ENCODE measurements around the gene CDS1.

CDS1 gene

DNA sequence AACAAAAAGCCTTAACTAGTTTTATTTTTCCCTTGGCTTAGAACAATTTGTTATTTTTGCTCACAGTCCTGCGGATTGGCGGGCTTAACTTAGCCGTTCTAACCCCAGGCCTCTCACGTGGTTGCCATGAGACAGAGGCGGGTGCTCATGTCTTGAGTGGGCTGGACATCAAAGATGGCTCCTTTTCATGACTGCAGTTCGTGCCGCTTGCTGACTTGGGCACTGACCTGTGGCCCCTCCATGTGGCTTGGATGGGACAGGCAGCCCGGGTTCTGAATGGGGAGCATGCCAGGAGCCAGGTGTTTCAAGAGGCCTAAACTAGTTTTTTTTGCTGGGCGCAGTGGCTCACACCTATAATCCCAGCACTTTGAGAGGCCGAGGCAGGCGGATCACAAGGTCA lies 40.7 kb downstream of the CDS1 start:
- H3K4me3 Mint-ChIP-seq = no peak overlapping the region
- DNase-seq (ENCODE audit: low spot score in 2 of 2) (no peak), ATAC-seq (replicated peaks; ENCODE audit: extremely low read depth, poor library complexity, severe bottlenecking) (no peak)
- no peak overlapping the region for H3K27ac Mint-ChIP-seq (ENCODE audit: low read depth)
- no peaks in the 10 kb centered on the region for H3K36me3 Mint-ChIP-seq (ENCODE audit: insufficient read depth)
- no peaks in the 10 kb centered on the region for H3K9me3 Mint-ChIP-seq
- H3K27me3 Mint-ChIP-seq = no peaks in the 10 kb centered on the region
- H3K4me1 Mint-ChIP-seq = no peaks in the 10 kb centered on the region

DNA sequence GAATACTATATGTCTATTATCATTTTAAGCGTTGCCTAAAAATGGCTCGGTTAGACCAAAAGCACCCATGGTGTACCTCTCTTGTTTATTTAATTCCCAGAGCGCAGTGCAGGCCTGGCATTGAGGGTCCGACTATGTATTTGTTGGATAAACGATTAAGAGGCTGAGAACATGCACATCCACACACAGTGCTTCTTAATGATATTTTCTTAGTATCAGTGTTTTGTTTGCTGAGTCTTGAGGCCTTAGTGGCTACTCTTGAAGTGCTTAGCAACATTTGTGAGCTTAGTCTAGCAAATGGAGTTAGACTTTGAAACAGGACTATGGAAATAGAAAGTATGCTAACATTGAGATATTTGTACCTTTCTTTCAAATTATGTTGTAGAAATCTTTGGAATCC lies 43.7 kb downstream of the CDS1 start:
- Mint-ChIP-seq H3K4me1 (no peaks in the 10 kb centered on the region), H3K27me3 (no peaks in the 10 kb centered on the region)
- DNase-seq (ENCODE audit: low spot score in 2 of 2) = no peak

DNA sequence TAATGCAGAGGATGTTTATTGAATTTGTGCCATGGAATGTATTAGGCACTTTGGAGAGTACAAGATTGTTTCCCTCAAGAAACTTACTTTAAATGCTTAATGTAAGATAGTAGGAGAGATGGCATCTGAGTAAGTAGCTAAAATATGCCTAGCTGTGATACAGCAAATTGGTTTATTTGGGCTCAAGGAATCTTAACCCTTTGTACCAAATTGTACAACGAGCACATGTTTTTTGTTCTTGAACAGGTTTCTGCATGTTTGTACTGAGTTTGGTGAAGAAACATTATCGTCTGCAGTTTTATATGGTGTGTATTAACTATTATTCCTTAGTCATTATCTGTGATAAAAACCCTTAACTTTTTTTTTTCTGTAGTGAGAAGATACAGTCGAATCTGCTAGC lies 48.6 kb downstream of the CDS1 start:
- H3K9me3 Mint-ChIP-seq = no peaks in the 10 kb centered on the region
- H3K4me3 Mint-ChIP-seq = no peak overlapping the region
- no peaks in the 10 kb centered on the region for H3K4me1 Mint-ChIP-seq
- H3K27ac Mint-ChIP-seq (ENCODE audit: low read depth) = no peak overlapping the region
- no peaks in the 10 kb centered on the region for H3K27me3 Mint-ChIP-seq
- H3K36me3 Mint-ChIP-seq (ENCODE audit: insufficient read depth) = no peaks in the 10 kb centered on the region
- ATAC-seq (replicated peaks; ENCODE audit: extremely low read depth, poor library complexity, severe bottlenecking) = no peak
- no peak for DNase-seq (ENCODE audit: low spot score in 2 of 2)

More for the DNA sequence above, 43.7 kb downstream of the CDS1 start:
- no peak for ATAC-seq (replicated peaks; ENCODE audit: extremely low read depth, poor library complexity, severe bottlenecking)
- H3K9me3 Mint-ChIP-seq = no peaks in the 10 kb centered on the region
- H3K4me3 Mint-ChIP-seq = no peak overlapping the region
- H3K27ac Mint-ChIP-seq (ENCODE audit: low read depth) = no peak overlapping the region
- no peaks in the 10 kb centered on the region for H3K36me3 Mint-ChIP-seq (ENCODE audit: insufficient read depth)

DNA sequence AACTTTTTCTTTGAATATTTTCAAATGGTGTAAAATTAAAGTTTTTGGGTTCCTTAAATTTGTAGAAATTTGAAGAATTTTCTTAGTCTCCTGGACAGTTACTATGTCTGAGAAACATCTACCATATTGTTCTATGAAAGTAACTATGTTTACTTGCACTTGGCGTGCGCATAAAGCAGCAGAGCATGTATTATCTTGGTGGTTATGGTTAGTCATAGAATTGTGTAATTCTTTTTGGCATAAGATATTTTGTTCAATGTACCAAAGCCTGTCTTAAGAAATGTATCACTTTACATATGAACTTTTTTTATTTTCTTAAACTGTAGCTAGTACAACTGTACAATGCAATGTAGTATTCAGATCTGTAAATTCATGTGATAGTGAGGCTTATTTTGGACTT lies 49.2 kb downstream of the CDS1 start:
- no peaks in the 10 kb centered on the region for H3K27me3 Mint-ChIP-seq
- H3K27ac Mint-ChIP-seq (ENCODE audit: low read depth) = no peak overlapping the region
- H3K36me3 Mint-ChIP-seq (ENCODE audit: insufficient read depth) = no peaks in the 10 kb centered on the region
- ATAC-seq (replicated peaks; ENCODE audit: extremely low read depth, poor library complexity, severe bottlenecking) (no peak), DNase-seq (ENCODE audit: low spot score in 2 of 2) (no peak)
- H3K4me3 Mint-ChIP-seq = no peak overlapping the region
- H3K4me1 Mint-ChIP-seq = no peaks in the 10 kb centered on the region
- H3K9me3 Mint-ChIP-seq = no peaks in the 10 kb centered on the region

DNA sequence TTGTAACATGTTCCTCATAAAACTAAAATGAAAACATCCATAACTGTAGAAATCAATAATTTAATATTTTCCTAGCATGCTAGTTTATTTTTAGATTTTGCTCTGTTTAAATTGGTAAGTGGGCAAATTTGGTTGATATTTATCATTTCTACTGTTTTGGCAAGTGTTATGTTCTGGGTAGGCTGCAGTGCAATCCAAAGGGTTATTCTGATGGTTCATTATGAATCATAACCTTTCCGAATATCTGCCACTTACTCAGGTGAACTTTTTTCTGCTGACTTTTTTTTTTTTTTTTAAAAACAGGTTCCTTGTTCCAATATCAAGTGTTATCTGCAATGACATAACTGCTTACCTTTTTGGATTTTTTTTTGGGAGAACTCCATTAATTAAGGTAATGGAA lies 52.0 kb downstream of the CDS1 start:
- Mint-ChIP-seq H3K4me1 (no peaks in the 10 kb centered on the region), H3K9me3 (no peaks in the 10 kb centered on the region), H3K27me3 (no peaks in the 10 kb centered on the region), H3K36me3 (ENCODE audit: insufficient read depth) (no peaks in the 10 kb centered on the region), H3K4me3 (no peak overlapping the region), H3K27ac (ENCODE audit: low read depth) (no peak overlapping the region)
- ATAC-seq (replicated peaks; ENCODE audit: extremely low read depth, poor library complexity, severe bottlenecking) (no peak), DNase-seq (ENCODE audit: low spot score in 2 of 2) (no peak)

DNA sequence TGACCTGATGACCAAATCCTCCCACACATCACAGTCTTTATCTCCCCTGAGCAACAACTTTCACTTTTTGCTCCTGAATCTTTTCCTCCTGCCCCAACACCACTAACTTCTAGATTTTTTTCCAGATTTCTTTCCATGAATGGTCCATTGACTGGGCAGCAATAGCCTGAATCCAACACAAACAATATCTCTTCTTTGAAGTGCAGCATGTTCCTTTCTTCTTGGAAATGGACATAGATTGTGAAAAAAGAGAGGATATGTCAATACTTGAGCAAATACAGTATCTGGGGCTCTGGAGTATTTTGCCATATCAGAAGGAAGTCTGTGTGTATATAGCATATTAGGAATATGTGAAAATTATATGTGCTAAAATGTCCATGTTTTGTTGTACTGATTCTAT lies 55.2 kb downstream of the CDS1 start:
- Mint-ChIP-seq H3K27me3 (no peaks in the 10 kb centered on the region), H3K36me3 (ENCODE audit: insufficient read depth) (no peaks in the 10 kb centered on the region), H3K9me3 (no peaks in the 10 kb centered on the region), H3K27ac (ENCODE audit: low read depth) (no peak overlapping the region), H3K4me1 (no peaks in the 10 kb centered on the region), H3K4me3 (no peak overlapping the region)
- no peak for DNase-seq (ENCODE audit: low spot score in 2 of 2)
- ATAC-seq (replicated peaks; ENCODE audit: extremely low read depth, poor library complexity, severe bottlenecking) = no peak

DNA sequence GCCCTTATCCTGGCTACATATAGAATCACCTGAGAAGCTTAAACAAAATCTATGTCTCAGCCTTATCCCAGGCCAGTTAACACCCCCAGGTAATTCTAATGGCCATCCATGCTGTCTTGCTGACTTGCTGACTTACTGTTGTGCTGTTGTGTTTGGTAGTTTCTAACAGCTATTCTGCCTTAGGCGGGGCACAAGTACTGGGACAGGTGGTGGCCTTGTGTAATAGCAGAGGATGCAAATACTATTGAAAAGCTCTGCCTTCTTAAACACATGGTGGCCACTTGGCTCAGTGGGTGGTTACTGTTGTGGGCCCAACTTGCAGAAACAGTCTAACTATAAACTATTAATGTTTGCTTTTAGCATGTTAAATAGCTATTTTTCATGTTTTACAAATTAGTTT lies 56.2 kb downstream of the CDS1 start:
- no peaks in the 10 kb centered on the region for H3K9me3 Mint-ChIP-seq
- H3K27me3 Mint-ChIP-seq = no peaks in the 10 kb centered on the region
- no peak overlapping the region for H3K4me3 Mint-ChIP-seq
- no peaks in the 10 kb centered on the region for H3K36me3 Mint-ChIP-seq (ENCODE audit: insufficient read depth)
- DNase-seq (ENCODE audit: low spot score in 2 of 2) = no peak
- H3K4me1 Mint-ChIP-seq = no peaks in the 10 kb centered on the region
- no peak overlapping the region for H3K27ac Mint-ChIP-seq (ENCODE audit: low read depth)
- no peak for ATAC-seq (replicated peaks; ENCODE audit: extremely low read depth, poor library complexity, severe bottlenecking)

DNA sequence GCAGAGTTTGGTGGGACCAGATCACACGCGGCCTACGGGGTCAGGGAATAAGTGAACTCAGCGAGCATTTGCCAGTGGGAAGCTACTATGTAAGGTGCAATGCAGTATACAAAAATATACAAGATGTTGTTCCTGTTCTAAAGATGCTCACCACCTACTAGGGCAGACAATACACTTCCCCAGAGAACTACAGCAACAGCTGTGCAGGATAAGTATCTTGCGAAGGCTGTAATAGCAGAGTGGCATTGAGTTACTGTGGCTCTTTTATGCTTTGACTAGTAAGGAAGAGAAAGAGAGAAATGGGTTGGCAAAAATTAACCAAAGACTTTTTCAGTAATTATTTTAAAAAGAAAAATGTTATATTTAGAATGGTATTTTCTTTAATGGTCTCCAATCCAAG lies 61.2 kb downstream of the CDS1 start:
- Mint-ChIP-seq H3K9me3 (no peaks in the 10 kb centered on the region), H3K36me3 (ENCODE audit: insufficient read depth) (peaks cover 1% of the 10 kb centered on the region), H3K4me1 (no peaks in the 10 kb centered on the region), H3K27me3 (no peaks in the 10 kb centered on the region), H3K4me3 (no peak overlapping the region), H3K27ac (ENCODE audit: low read depth) (no peak overlapping the region)
- no peak for ATAC-seq (replicated peaks; ENCODE audit: extremely low read depth, poor library complexity, severe bottlenecking)
- no peak for DNase-seq (ENCODE audit: low spot score in 2 of 2)

DNA sequence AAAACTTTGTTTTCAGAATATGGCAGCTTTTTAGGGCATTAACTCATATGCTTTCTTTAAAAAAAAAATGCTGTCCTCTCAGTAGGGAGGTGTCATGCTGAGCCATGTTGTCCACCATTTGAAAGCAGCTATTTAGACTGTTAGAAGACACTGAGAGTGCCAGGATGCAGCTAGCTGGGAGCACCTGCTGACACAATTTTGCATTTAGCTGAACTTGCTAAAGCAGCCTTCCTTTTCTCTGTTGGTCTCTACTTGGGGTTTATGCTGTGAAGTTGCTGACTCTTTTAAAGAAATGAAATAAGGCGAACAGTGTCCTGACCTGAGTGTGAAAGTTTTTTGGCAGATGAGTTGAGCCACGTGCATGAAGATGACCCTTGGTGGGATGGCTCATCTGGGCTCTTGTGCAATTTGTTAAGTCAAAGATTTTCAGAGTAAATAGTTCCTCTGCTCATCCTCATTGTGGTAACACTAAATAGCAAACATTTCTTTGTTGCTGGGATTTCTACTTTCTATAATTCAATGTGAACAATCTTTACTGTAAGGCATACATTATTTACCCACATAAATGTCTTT lies 64.5 kb downstream of the CDS1 start:
- Mint-ChIP-seq H3K9me3 (no peaks in the 10 kb centered on the region), H3K27ac (ENCODE audit: low read depth) (no peak overlapping the region), H3K4me3 (no peak overlapping the region), H3K4me1 (no peaks in the 10 kb centered on the region), H3K36me3 (ENCODE audit: insufficient read depth) (peaks cover 1% of the 10 kb centered on the region), H3K27me3 (no peaks in the 10 kb centered on the region)
- ATAC-seq (replicated peaks; ENCODE audit: extremely low read depth, poor library complexity, severe bottlenecking) (no peak), DNase-seq (ENCODE audit: low spot score in 2 of 2) (no peak)

DNA sequence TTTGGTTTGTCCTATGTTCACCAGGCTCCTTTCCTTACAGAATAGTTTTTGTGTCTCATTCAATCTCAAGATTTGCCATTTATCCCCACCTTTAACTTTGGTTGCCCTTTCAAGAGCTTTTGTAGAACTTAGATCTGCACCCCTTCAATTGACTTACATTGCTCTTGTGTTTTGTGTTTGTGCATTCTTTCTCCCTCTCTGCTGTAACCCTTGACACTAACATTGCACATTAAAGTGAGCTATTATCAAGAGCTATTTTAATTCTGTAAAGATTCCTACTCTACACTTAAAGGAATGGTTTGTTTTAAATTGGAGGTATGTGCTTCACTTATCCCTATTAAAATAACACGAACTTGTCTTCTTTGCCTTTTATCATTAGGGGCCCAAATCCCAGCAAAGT lies 65.3 kb downstream of the CDS1 start:
- H3K4me3 Mint-ChIP-seq = no peak overlapping the region
- no peaks in the 10 kb centered on the region for H3K27me3 Mint-ChIP-seq
- no peak for DNase-seq (ENCODE audit: low spot score in 2 of 2)
- H3K9me3 Mint-ChIP-seq = no peaks in the 10 kb centered on the region
- no peak for ATAC-seq (replicated peaks; ENCODE audit: extremely low read depth, poor library complexity, severe bottlenecking)
- peaks cover 1% of the 10 kb centered on the region for H3K36me3 Mint-ChIP-seq (ENCODE audit: insufficient read depth)
- H3K27ac Mint-ChIP-seq (ENCODE audit: low read depth) = no peak overlapping the region
- no peaks in the 10 kb centered on the region for H3K4me1 Mint-ChIP-seq

DNA sequence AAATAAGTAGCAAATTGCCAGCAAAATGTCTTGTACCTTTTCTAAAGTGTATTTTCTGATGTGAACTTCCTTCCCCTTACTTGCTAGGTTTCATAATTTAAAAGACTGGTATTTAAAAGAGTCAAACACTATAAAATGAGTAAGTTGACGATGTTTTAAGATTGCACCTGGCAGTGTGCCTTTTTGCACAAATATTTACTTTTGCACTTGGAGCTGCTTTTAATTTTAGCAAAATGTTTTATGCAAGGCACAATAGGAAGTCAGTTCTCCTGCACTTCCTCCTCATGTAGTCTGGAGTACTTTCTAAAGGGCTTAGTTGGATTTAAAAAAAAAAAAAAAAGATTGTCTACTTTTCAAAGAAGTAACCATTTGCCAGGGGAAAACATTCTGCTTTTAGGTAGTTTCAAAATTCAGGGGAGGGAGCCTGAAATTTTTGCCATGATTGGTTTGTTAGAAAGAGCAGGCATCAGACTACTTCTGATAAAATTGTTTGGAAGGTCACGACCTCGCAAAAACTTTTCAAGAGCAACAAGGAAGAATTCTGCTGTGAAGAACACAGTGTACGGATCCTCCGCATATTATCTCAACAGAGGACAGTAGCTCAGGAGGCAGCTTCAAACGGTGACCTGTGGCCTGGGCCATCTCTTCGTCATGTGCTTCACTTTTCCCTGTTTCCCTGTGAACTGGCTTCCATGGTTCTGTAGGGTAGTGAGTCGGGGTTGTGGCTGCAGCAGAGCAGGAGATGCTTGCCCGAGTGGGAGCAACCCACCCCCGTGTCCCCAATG lies 66.1 kb downstream of the CDS1 start:
- H3K27me3 Mint-ChIP-seq = no peaks in the 10 kb centered on the region

DNA sequence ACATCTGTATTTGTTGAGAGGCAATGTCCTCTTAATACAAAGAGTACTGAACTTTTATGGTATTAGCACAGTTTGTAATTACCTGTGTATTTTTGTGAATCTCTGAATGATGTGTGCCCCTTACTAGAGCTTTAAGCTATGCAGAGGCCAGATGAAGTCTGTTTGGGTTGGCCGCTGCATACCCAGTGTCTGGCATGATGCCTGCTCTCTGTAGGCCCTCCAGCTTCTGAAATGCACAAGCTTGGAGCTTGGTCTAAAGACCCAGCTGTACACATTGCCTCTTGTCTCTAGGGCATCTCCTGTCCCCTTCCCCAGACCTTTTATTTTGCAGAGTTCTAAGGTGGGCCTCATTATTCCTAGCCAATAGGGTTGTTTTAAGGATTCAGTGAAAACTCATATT lies 68.6 kb downstream of the CDS1 start:
- Mint-ChIP-seq H3K4me3 (no peak overlapping the region), H3K27me3 (no peaks in the 10 kb centered on the region), H3K4me1 (no peaks in the 10 kb centered on the region), H3K9me3 (peaks cover 3% of the 10 kb centered on the region), H3K36me3 (ENCODE audit: insufficient read depth) (peaks cover 1% of the 10 kb centered on the region), H3K27ac (ENCODE audit: low read depth) (no peak overlapping the region)
- ATAC-seq (replicated peaks; ENCODE audit: extremely low read depth, poor library complexity, severe bottlenecking) = no peak
- DNase-seq (ENCODE audit: low spot score in 2 of 2) = no peak

More for the DNA sequence above, 66.1 kb downstream of the CDS1 start:
- H3K4me1 Mint-ChIP-seq = no peaks in the 10 kb centered on the region
- H3K27ac Mint-ChIP-seq (ENCODE audit: low read depth) = no peak overlapping the region
- ATAC-seq (replicated peaks; ENCODE audit: extremely low read depth, poor library complexity, severe bottlenecking) = no peak
- H3K4me3 Mint-ChIP-seq = no peak overlapping the region
- H3K9me3 Mint-ChIP-seq = no peaks in the 10 kb centered on the region
- no peak for DNase-seq (ENCODE audit: low spot score in 2 of 2)
- peaks cover 1% of the 10 kb centered on the region for H3K36me3 Mint-ChIP-seq (ENCODE audit: insufficient read depth)

DNA sequence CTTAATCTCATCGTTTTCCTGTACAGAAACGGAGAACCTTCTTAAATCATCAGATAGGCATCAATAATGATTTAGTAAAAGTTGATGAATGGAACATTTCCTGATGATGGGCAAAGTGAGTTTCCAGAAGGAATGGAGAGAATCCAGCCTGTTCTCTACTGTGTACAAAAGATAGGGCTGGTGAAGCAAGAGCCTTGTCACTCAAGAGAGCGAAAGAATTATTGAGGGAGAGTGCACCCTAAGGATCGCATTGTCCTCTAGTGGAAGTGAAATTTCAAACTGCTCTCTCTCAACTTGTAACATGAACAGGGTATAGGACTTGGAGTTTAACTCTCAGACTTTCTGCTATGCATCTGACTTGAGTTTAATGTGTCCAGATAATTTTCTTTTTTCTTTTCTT lies 69.6 kb downstream of the CDS1 start:
- Mint-ChIP-seq H3K36me3 (ENCODE audit: insufficient read depth) (peaks cover 1% of the 10 kb centered on the region), H3K27ac (ENCODE audit: low read depth) (no peak overlapping the region), H3K27me3 (no peaks in the 10 kb centered on the region), H3K4me1 (no peaks in the 10 kb centered on the region), H3K4me3 (no peak overlapping the region), H3K9me3 (peaks cover 8% of the 10 kb centered on the region)
- ATAC-seq (replicated peaks; ENCODE audit: extremely low read depth, poor library complexity, severe bottlenecking) (no peak), DNase-seq (ENCODE audit: low spot score in 2 of 2) (no peak)

Measured in central memory CD8-positive, alpha-beta T cell (primary cell).